Activated CD8-positive, alpha-beta T cell treated with anti-CD3 and anti-CD28 coated beads, Interleukin-2, amount 10 ng/mL, durations not matched to agents 7 days and 5 days (primary cell): ENCODE results near the gene CCDC68. TPM values are rescaled to one million over a fixed set of nuclear protein-coding genes. Genes with fewer than 3 reads are reported as not detected.
"Not testable (repeated sequence)": the region's sequence is repeated elsewhere in the genome, so short reads cannot be mapped to it uniquely, and the experiment has no call there.

Source experiments
- ATAC-seq: fragments of 150-1000 bp; cut with Tn5 transposase; one replicate; pipeline ENCODE4 v1.10.0; 2021; ENCODE audit warnings: moderate library complexity
- CTCF ChIA-PET: fragments of 350-600 bp; sonication (Branson Sonifier 250); formaldehyde crosslinking; loops from one replicate; lab custom pipeline; 2021; ENCODE audit warnings: antibody characterized with exemption; lab: Charles Lee
- POLR2A ChIA-PET: fragments of 350-600 bp; sonication (Branson Sonifier 250); formaldehyde crosslinking; loops from one replicate; lab custom pipeline; 2021; ENCODE audit warnings: antibody characterized with exemption; lab: Charles Lee
- DNase-seq: peaks from one replicate; pipeline ENCODE4 v3.0.0-alpha.2; 2020
- H3K27ac Mint-ChIP-seq: one replicate; pipeline ENCODE4 v1.8.0; 2021; ENCODE audit warnings: mild to moderate bottlenecking, mixed read lengths
- H3K27me3 Mint-ChIP-seq: one replicate; pipeline ENCODE4 v1.8.0; 2021; ENCODE audit warnings: low read depth, mixed read lengths
- H3K36me3 Mint-ChIP-seq: one replicate; pipeline ENCODE4 v1.8.0; 2021; ENCODE audit warnings: low read depth, mixed read lengths
- H3K4me1 Mint-ChIP-seq: one replicate; pipeline ENCODE4 v1.8.0; 2021; ENCODE audit warnings: low read depth, mixed read lengths
- H3K4me3 Mint-ChIP-seq: one replicate; pipeline ENCODE4 v1.8.0; 2021; ENCODE audit warnings: mild to moderate bottlenecking, mixed read lengths
- H3K9me3 Mint-ChIP-seq: one replicate; pipeline ENCODE4 v1.8.0; 2022; ENCODE audit warnings: mixed read lengths; ENCODE audit not compliant: insufficient read depth
- total RNA-seq, 2 experiments: library from RNA; stranded (reverse); gene quantifications; one replicate each; pipeline ENCODE4 v1.2.3, GENCODE V29; 2021

The CCDC68 gene
- total RNA-seq, 2 experiments from 2014 or later, result not detected

DNA sequence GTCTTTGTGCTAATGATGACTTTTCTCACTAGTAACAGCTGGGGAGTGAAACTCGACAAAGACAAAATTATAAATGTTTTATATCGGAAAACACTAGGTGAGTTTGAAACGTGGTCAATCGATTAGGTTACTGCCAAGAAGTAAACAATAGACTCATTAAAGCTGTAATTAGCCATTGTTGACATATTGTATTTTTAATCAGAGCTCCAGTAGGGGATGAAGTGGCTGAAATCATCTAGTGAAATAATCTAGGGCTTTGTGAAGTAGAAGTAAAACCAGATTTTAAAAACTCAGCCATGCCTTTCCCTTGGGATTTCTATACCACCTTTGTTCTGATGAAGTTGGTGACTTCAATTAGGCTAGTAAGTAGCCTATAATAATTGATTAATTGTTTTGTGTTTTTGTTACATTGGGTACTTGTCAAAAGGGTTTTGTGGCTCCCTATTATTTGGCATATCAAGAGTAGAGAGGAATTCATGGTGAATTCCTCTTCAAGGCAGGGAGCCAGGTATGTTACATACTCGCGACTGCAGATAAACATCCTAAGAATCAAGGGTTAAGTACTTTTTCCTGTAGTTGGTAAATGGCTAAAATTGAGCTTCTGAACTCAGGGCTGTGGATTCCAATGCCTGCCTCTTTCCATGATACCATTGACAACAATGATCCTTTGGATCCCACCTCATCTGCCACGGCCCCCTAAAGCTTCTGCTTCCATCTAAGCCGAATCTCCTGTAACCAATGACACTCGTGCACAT lies 99.4 kb downstream of the CCDC68 start:
- ATAC-seq, result no peak
- H3K27ac Mint-ChIP-seq, result no peak overlapping the region
- H3K36me3 Mint-ChIP-seq, result no peaks in the 10 kb centered on the region
- ChIA-PET CTCF (interaction anchor here (1.0 kb wide), 1 partner anchor 33 kb away, joined by 3 read pairs; no protein-coding TSS in a partner anchor), POLR2A (no interaction called here)
- no peak overlapping the region for H3K4me3 Mint-ChIP-seq
- DNase-seq, result no peak
- no peaks in the 10 kb centered on the region for H3K4me1 Mint-ChIP-seq
- no peaks in the 10 kb centered on the region for H3K9me3 Mint-ChIP-seq
- H3K27me3 Mint-ChIP-seq, result peaks cover 10% of the 10 kb centered on the region

DNA sequence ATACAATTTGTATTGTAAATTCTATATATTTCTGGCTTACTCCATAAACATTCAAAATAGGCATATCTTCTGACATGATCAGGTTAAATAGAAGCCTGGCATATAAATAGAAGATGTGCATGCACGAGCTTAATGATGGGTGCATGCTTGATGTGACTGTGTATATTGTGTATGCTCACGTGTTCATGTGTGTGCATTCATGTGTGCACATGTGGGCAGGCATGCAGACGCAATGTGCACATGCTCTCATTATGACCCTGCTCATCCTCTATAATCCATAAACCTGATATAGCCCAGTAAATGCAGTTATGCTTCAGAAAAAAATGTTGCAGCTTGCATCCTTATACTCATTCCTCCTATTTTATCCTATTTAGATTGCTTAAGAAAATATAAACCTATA lies 101.8 kb downstream of the CCDC68 start:
- Mint-ChIP-seq H3K4me1 (peaks cover 10% of the 10 kb centered on the region), H3K27ac (no peak overlapping the region), H3K9me3 (no peaks in the 10 kb centered on the region), H3K36me3 (no peaks in the 10 kb centered on the region), H3K4me3 (no peak overlapping the region), H3K27me3 (peaks cover 16% of the 10 kb centered on the region)
- DNase-seq (no peak), ATAC-seq (no peak)
- ChIA-PET POLR2A (no interaction called here), CTCF (no interaction called here)

DNA sequence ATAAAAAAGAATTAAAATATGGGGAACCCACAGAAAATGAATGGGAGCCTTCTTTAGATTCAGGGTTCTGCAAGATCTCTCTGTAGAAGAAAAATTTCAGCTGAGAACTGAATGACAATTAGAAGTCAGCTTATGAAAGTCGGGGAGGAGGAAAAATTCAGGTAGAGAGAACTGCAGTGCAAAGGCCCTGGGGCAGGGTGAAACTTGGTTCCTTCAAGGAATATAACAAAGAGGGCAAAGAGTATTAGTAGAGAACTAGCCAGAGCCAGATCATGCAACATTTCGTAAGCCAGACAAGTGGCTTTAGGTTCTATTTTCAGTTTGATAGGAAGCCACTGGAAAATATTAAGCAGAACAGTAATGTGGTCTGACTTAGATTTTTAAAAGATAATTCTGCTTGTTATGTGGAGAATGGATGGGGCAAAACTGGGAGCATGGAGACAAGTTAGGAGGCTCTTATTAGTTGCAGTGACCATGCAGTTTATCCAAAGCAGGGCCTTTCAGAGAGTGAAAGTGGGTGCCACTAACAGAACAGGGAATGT lies 103.1 kb downstream of the CCDC68 start:
- peaks cover 13% of the 10 kb centered on the region for H3K27me3 Mint-ChIP-seq
- CTCF ChIA-PET, result no interaction called here
- H3K36me3 Mint-ChIP-seq, result no peaks in the 10 kb centered on the region
- no peak overlapping the region for H3K27ac Mint-ChIP-seq
- no peaks in the 10 kb centered on the region for H3K9me3 Mint-ChIP-seq
- DNase-seq, result no peak
- peaks cover 13% of the 10 kb centered on the region for H3K4me1 Mint-ChIP-seq
- no peak for ATAC-seq
- no peak overlapping the region for H3K4me3 Mint-ChIP-seq
- POLR2A ChIA-PET, result no interaction called here

DNA sequence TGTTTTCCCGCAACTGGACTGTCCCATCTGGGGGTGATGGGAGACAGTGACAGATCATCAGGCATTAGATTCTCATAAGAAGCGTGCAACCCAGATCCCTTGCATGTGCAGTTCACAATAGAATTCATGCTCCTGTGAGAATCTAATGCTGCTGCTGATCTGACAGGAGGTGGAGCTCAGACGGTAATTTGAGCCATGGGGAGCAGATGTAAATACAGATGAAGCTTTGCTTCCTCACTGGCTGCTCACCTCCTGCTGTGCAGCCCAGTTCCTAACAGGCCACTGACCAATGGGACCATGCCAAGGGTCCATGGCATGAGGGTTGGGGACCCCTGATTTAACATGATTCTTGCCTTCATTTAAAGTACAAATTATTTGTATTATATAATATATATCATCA lies 104.2 kb downstream of the CCDC68 start:
- CTCF ChIA-PET, ATAC-seq, H3K9me3 Mint-ChIP-seq, POLR2A ChIA-PET, H3K4me3 Mint-ChIP-seq, DNase-seq, H3K36me3 Mint-ChIP-seq, H3K27ac Mint-ChIP-seq: not testable (repeated sequence)
- peaks cover 10% of the 10 kb centered on the region for H3K27me3 Mint-ChIP-seq
- peaks cover 13% of the 10 kb centered on the region for H3K4me1 Mint-ChIP-seq

DNA sequence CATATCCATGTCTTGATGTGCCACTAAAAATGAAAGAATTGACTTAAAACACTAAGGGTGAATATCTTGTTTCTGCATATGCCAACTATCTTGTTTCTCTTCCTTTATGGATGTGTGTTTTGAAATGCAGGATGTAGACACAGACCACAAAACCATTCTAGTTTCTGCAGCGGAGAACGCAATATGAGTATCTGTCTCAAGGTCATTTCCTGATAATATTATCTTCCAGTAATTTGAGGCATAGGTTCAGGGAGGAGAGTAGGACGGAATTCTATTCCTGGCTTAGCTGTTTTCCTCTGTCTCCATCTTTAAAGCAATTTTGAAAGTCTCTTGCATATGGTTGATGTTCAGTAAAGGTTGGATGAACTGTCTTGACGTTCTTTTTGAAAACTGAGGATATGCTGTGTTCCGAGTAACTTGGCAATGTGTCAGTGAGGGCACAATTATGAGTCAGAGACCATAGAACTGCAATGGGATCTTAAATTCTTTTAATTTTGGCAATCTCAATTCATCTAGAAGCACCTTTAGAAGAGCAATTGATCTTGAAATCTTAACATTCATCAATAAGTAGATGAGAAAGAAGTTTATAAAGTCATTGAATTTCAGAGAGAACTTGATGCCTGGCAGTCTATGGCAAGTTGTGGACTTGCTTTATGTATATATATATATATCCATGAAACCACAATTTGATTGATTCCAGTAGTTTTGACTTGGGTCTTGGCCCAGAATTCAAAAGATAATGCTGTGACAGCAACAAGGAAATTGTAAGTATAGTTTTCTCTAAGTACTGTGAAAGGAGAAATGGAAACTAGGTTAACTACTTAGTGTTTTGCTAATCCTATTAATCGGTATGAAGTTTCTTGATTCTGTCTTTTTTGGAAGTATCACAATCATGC lies 106.2 kb downstream of the CCDC68 start:
- Mint-ChIP-seq H3K4me3 (no peak overlapping the region), H3K9me3 (no peaks in the 10 kb centered on the region), H3K27ac (no peak overlapping the region), H3K36me3 (no peaks in the 10 kb centered on the region), H3K27me3 (peaks cover 10% of the 10 kb centered on the region), H3K4me1 (peaks cover 13% of the 10 kb centered on the region)
- ATAC-seq (peak; percentile 42), DNase-seq (no peak)
- POLR2A ChIA-PET, result no interaction called here
- CTCF ChIA-PET, result no interaction called here

Other genes starting within 250 kb of the CCDC68 start
- 1 to 10 TPM; 1.7 to 2.0 TPM for gene RAB27B, start 131.0 kb downstream of the CCDC68 start, total RNA-seq